Hepatocyte (in vitro differentiated cells): ENCODE results near the gene DMAC2. TPM values are rescaled to one million over a fixed set of nuclear protein-coding genes. Genes with fewer than 3 reads are reported as not detected.

Experiments used
- DNase-seq: peaks from one replicate; pipeline ENCODE4 v3.0.0-alpha.2; 2016; ENCODE audit warnings: low spot score
- H2AFZ ChIP-seq: fragments of 200-600 bp; sonication (generic); 2 replicates; pipeline ENCODE4 v1.6.0; 2016; ENCODE audit warnings: antibody characterized with exemption, mild to moderate bottlenecking
- H3K27ac ChIP-seq: fragments of 200-600 bp; sonication (generic); 2 replicates; pipeline ENCODE4 v1.5.1; 2016; ENCODE audit warnings: mild to moderate bottlenecking
- H3K27me3 ChIP-seq: fragments of 200-600 bp; sonication (generic); 2 replicates; pipeline ENCODE4 v1.6.1; 2016
- H3K36me3 ChIP-seq: fragments of 200-600 bp; sonication (generic); replicated peaks from 2 replicates; pipeline ENCODE4 v1.5.1; 2016; ENCODE audit warnings: low read depth; ENCODE audit not compliant: insufficient read depth
- H3K4me1 ChIP-seq: fragments of 200-600 bp; sonication (generic); 2 replicates; pipeline ENCODE4 v1.5.1; 2016; ENCODE audit warnings: mild to moderate bottlenecking, moderate library complexity; ENCODE audit not compliant: insufficient read depth
- H3K4me2 ChIP-seq: fragments of 200-600 bp; sonication (generic); 2 replicates; pipeline ENCODE4 v1.6.0; 2016
- H3K4me3 ChIP-seq: fragments of 200-600 bp; sonication (generic); 2 replicates; pipeline ENCODE4 v1.5.1; 2016; ENCODE audit warnings: mild to moderate bottlenecking
- H3K79me2 ChIP-seq: fragments of 200-600 bp; sonication (generic); 2 replicates; pipeline ENCODE4 v1.6.0; 2017; ENCODE audit warnings: mild to moderate bottlenecking
- H3K9me2 ChIP-seq: fragments of 200-600 bp; sonication (generic); replicated peaks from 2 replicates; pipeline ENCODE4 v1.6.0; 2017; ENCODE audit warnings: mild to moderate bottlenecking; ENCODE audit not compliant: insufficient read depth
- H3K9me3 ChIP-seq: fragments of 200-600 bp; sonication (generic); 2 replicates; pipeline ENCODE4 v1.5.1; 2016; ENCODE audit warnings: low read depth, mild to moderate bottlenecking
- H4K20me1 ChIP-seq: fragments of 200-600 bp; sonication (generic); 2 replicates; pipeline ENCODE4 v1.6.0; 2016; ENCODE audit warnings: mild to moderate bottlenecking; ENCODE audit not compliant: insufficient read depth, poor library complexity, severe bottlenecking
- EZH2 ChIP-seq: fragments of 200-600 bp; sonication (generic); IDR thresholded peaks from 2 replicates; pipeline ENCODE4 v1.6.1; 2016; ENCODE audit warnings: antibody characterized with exemption, mild to moderate bottlenecking, borderline replicate concordance
- EZH2phosphoT487 ChIP-seq: fragments of 200-600 bp; sonication (generic); IDR thresholded peaks from one replicate; pipeline ENCODE4 v1.6.1; 2018; ENCODE audit warnings: antibody characterized with exemption, mild to moderate bottlenecking, low read depth, moderate library complexity; ENCODE audit not compliant: unreplicated experiment, severe bottlenecking
- WGBS: methylation state at CpG from one replicate; pipeline ENCODE4 v1.1.6; 2016; ENCODE audit warnings: low lambda C conversion rate; ENCODE audit errors: missing lambda C conversion rate; 5-methylcytosine and 5-hydroxymethylcytosine counted together
- polyA plus RNA-seq: library from polyadenylated mRNA; unstranded; fragments of >200 nt; fragmentation: Nextera tagmentation; extraction: Ambion mirVana; gene quantifications from 2 replicates; pipeline ENCODE4 v1.2.1, GENCODE V29; 2016
- total RNA-seq: library from RNA; depleted of rRNA; stranded (reverse); fragments of >200 nt; gene quantifications from 2 replicates; pipeline ENCODE4 v1.2.3, GENCODE V29; 2014
- TF ChIP-seq, protein P1 (sequence below): fragments of 200-600 bp; sonication (generic); IDR thresholded peaks from 2 replicates; pipeline ENCODE4 v1.5.1; 2016; ENCODE audit warnings: antibody characterized with exemption, mild to moderate bottlenecking; ENCODE audit not compliant: poor library complexity

DMAC2 gene
- total and polyA plus RNA-seq, 2 experiments from 2014 or later = 54.7 to 66.8 TPM

GRCh38 chr19:41433171-41433570 lies 6.5 kb downstream of the DMAC2 start:
- 97% methylated on average over 18 of the region's 18 CpGs for WGBS
- Histone ChIP-seq H3K4me1 (peaks cover 6% of the 10 kb centered on the region), H3K36me3 (no peaks in the 10 kb centered on the region), H2AFZ (no peak overlapping the region), H3K9me3 (no peaks in the 10 kb centered on the region), H3K9me2 (no peaks in the 10 kb centered on the region), H3K4me3 (no peak overlapping the region), H3K27ac (no peak overlapping the region), H4K20me1 (no peaks in the 10 kb centered on the region), H3K79me2 (peaks cover 12% of the 10 kb centered on the region), H3K27me3 (no peaks in the 10 kb centered on the region), H3K4me2 (no peak overlapping the region)
- TF ChIP-seq, protein P1, sequence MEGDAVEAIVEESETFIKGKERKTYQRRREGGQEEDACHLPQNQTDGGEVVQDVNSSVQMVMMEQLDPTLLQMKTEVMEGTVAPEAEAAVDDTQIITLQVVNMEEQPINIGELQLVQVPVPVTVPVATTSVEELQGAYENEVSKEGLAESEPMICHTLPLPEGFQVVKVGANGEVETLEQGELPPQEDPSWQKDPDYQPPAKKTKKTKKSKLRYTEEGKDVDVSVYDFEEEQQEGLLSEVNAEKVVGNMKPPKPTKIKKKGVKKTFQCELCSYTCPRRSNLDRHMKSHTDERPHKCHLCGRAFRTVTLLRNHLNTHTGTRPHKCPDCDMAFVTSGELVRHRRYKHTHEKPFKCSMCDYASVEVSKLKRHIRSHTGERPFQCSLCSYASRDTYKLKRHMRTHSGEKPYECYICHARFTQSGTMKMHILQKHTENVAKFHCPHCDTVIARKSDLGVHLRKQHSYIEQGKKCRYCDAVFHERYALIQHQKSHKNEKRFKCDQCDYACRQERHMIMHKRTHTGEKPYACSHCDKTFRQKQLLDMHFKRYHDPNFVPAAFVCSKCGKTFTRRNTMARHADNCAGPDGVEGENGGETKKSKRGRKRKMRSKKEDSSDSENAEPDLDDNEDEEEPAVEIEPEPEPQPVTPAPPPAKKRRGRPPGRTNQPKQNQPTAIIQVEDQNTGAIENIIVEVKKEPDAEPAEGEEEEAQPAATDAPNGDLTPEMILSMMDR = no peak
- TF ChIP-seq EZH2phosphoT487 (no peak), EZH2 (no peak)
- DNase-seq = no peak

GRCh38 chr19:41431426-41432386 lies 8.0 kb downstream of the DMAC2 start:
- Histone ChIP-seq H3K9me3 (no peaks in the 10 kb centered on the region), H3K4me3 (no peak overlapping the region), H3K79me2 (peaks cover 15% of the 10 kb centered on the region), H3K27ac (peak overlapping the region; percentile 37), H3K4me1 (peaks cover 17% of the 10 kb centered on the region), H4K20me1 (no peaks in the 10 kb centered on the region), H3K36me3 (no peaks in the 10 kb centered on the region), H2AFZ (no peak overlapping the region), H3K9me2 (no peaks in the 10 kb centered on the region), H3K27me3 (no peaks in the 10 kb centered on the region), H3K4me2 (no peak overlapping the region)
- peak; percentile 58 for DNase-seq
- WGBS = 83% methylated on average over 21 of the region's 23 CpGs
- no peak for TF ChIP-seq EZH2phosphoT487
- TF ChIP-seq, protein P1 = peak; percentile 46

DNA sequence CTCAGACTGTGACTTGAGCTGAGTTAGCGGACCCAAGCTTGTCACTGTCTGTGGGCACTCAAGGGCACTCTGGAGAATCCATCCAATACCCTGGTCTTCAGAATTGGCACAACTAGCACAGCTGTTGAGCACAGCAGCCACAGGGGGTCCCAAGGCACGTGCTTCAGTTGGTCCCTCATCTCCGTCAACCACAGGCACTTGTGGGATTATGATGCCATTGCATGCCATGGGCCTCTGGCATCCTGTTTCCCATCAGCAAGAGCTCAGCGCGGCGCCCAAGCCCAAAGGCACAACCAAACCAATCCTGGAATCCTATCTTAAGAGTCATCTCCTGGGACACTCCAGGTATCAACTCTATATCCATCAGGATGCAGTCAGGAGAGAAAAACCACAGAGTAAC lies 8.8 kb downstream of the DMAC2 start:
- Histone ChIP-seq H3K27ac (peak overlapping the region; percentile 34), H3K4me1 (peaks cover 25% of the 10 kb centered on the region), H3K9me3 (no peaks in the 10 kb centered on the region), H2AFZ (no peak overlapping the region), H3K27me3 (no peaks in the 10 kb centered on the region), H3K4me3 (no peak overlapping the region), H3K36me3 (no peaks in the 10 kb centered on the region), H3K4me2 (no peak overlapping the region), H3K79me2 (peaks cover 23% of the 10 kb centered on the region), H3K9me2 (no peaks in the 10 kb centered on the region), H4K20me1 (no peaks in the 10 kb centered on the region)
- 78% methylated on average over 6 of the region's 6 CpGs for WGBS
- no peak for DNase-seq
- TF ChIP-seq EZH2 = no peak
- TF ChIP-seq, protein P1 = no peak
- TF ChIP-seq EZH2phosphoT487 = no peak
